HCT116 (cell line): ENCODE data around the gene NOD1. TPM values are rescaled to one million over a fixed set of nuclear protein-coding genes. Genes with fewer than 3 reads are reported as not detected.

ENCODE experiments used
- ATAC-seq: fragments of 200-7000 bp; cut with Tn5 transposase; 2 replicates; pipeline ENCODE4 v1.9.1; 2020; ENCODE audit warnings: mild to moderate bottlenecking, moderate library complexity
- BruUV-seq: library from RNA; stranded (reverse); fragments of 400-500 nt; replicated peaks from 2 replicates; lab custom pipeline; 2021; lab: Mats Ljungman, UMichigan
- CTCF ChIA-PET: fragments of 300-600 bp; sonication (Branson Sonifier 250); formaldehyde crosslinking; loops from one replicate; lab custom pipeline; 2021; ENCODE audit warnings: antibody characterized with exemption; lab: Charles Lee
- POLR2A ChIA-PET: fragments of 300-600, 350-600 bp; sonication (Branson Sonifier 250); formaldehyde crosslinking; loops from one replicate; lab custom pipeline; 2021; ENCODE audit warnings: antibody characterized with exemption; lab: Charles Lee
- RAD21 ChIA-PET, 2 experiments: fragments of 300-600 bp; sonication (Branson Sonifier 250); formaldehyde crosslinking; loops; one replicate each; lab custom pipeline; 2023; ENCODE audit warnings: low total read pairs in 2 of 2; ENCODE audit not compliant: uncharacterized antibody in 2 of 2, unreplicated experiment in 2 of 2, low non-redundant PET in 1 of 2; lab: Charles Lee
- DNase-seq: peaks from one replicate; pipeline ENCODE4 v3.0.0-alpha.2; 2010; ENCODE audit warnings: low read depth, low spot score
- H2AFZ ChIP-seq: fragments of 200-600 bp; shearing (Covaris generic), sonication (generic); 2 replicates; pipeline ENCODE4 v1.6.1; 2017; ENCODE audit warnings: low read depth, mixed run types, mixed read lengths, antibody characterized with exemption, low read length; ENCODE audit not compliant: poor library complexity, severe bottlenecking
- H3K27ac ChIP-seq: 2 replicates; pipeline ENCODE4 v1.5.1; 2012; ENCODE audit warnings: low read depth, low read length
- H3K27me3 ChIP-seq: fragments of 200-600 bp; sonication (generic); 2 replicates; pipeline ENCODE4 v1.6.1; 2016; ENCODE audit warnings: mixed run types, low read length, mixed read lengths; ENCODE audit not compliant: insufficient read depth
- H3K36me3 ChIP-seq, 2 experiments: fragments of 200-500 bp in 1 of 2; fragments of 200-600 bp in 1 of 2; sonication (Bioruptor generic) in 1 of 2; sonication (generic) in 1 of 2; 2 replicates each; pipeline versions ENCODE4 v1.5.1 to v1.6.1; 2014 to 2016; ENCODE audit warnings: low read length in 2 of 2, inconsistent platforms in 1 of 2, mixed read lengths in 1 of 2, mixed run types in 1 of 2; ENCODE audit not compliant: insufficient read depth in 2 of 2, control insufficient read depth in 1 of 2
- H3K4me1 ChIP-seq, 2 experiments: fragments of 200-600 bp in 1 of 2; sonication (generic) in 1 of 2; 2 replicates each; pipeline versions ENCODE4 v1.5.1 to v1.6.1; 2012 to 2017; ENCODE audit warnings: low read length in 2 of 2, inconsistent platforms in 1 of 2, mild to moderate bottlenecking in 1 of 2, mixed read lengths in 1 of 2, mixed run types in 1 of 2, moderate library complexity in 1 of 2; ENCODE audit not compliant: insufficient read depth in 2 of 2, control insufficient read depth in 1 of 2
- H3K4me2 ChIP-seq: fragments of 200-600 bp; sonication (generic); 2 replicates; pipeline ENCODE4 v1.6.1; 2017; ENCODE audit warnings: mixed run types, low read length, mixed read lengths
- H3K4me3 ChIP-seq, 2 experiments: fragments of 200-600 bp in 1 of 2; sonication (generic) in 1 of 2; replicated peaks in 1 of 2; 2 replicates each; pipeline ENCODE4 v1.5.1; 2011 to 2016; ENCODE audit warnings: low read length in 2 of 2, control low read depth in 1 of 2, low read depth in 1 of 2, mild to moderate bottlenecking in 1 of 2, mixed read lengths in 1 of 2, mixed run types in 1 of 2
- H3K79me2 ChIP-seq: fragments of 200-600 bp; sonication (generic); 2 replicates; pipeline ENCODE4 v1.6.1; 2017; ENCODE audit warnings: mild to moderate bottlenecking, mixed run types, low read length, moderate library complexity, mixed read lengths; ENCODE audit not compliant: insufficient read depth
- H3K9ac ChIP-seq: fragments of 200-600 bp; sonication (generic); 2 replicates; pipeline ENCODE4 v1.6.1; 2016; ENCODE audit warnings: low read length, mixed read lengths
- H3K9me2 ChIP-seq: fragments of 200-600 bp; sonication (generic), shearing (Covaris generic); 2 replicates; pipeline ENCODE4 v1.6.1; 2017; ENCODE audit warnings: mixed run types, mild to moderate bottlenecking, moderate library complexity; ENCODE audit not compliant: insufficient read depth
- H3K9me3 ChIP-seq, 2 experiments: fragments of 200-500 bp in 1 of 2; fragments of 200-600 bp in 1 of 2; sonication (Bioruptor generic) in 1 of 2; sonication (generic) in 1 of 2; 2 replicates each; pipeline ENCODE4 v1.6.1; 2014 to 2017; ENCODE audit warnings: low read length in 2 of 2, mixed read lengths in 2 of 2, inconsistent platforms in 1 of 2, low read depth in 1 of 2, mild to moderate bottlenecking in 1 of 2, mixed run types in 1 of 2, moderate library complexity in 1 of 2; ENCODE audit not compliant: control insufficient read depth in 1 of 2, insufficient read depth in 1 of 2
- H4K20me1 ChIP-seq: fragments of 200-600 bp; sonication (generic), shearing (Covaris generic); 2 replicates; pipeline ENCODE4 v1.6.1; 2017; ENCODE audit warnings: mixed run types, mild to moderate bottlenecking, moderate library complexity; ENCODE audit not compliant: insufficient read depth
- CEBPB ChIP-seq: IDR thresholded peaks from 2 replicates; pipeline ENCODE4 v1.6.1; 2012; ENCODE audit warnings: low read depth
- CTCF ChIP-seq, 3 experiments: fragments of 200-600 bp in 1 of 3; sonication (generic) in 1 of 3; IDR thresholded peaks in 2 of 3; conservative IDR thresholded peaks in 1 of 3; 2 replicates each; pipeline ENCODE4 v1.5.1; 2012 to 2017; ENCODE audit warnings: low read depth in 2 of 3, low read length in 2 of 3, antibody characterized with exemption in 1 of 3, borderline replicate concordance in 1 of 3, control low read depth in 1 of 3, mild to moderate bottlenecking in 1 of 3, mixed read lengths in 1 of 3, mixed run types in 1 of 3, moderate library complexity in 1 of 3; ENCODE audit not compliant: insufficient read depth in 1 of 3
- EZH2 ChIP-seq: fragments of 200-600 bp; sonication (generic); IDR thresholded peaks from 2 replicates; pipeline ENCODE4 v1.6.1; 2017; ENCODE audit warnings: antibody characterized with exemption, mixed run types
- EZH2phosphoT487 ChIP-seq: fragments of 200-600 bp; IDR thresholded peaks from 2 replicates; pipeline ENCODE4 v1.6.1; 2018; ENCODE audit warnings: antibody characterized with exemption, borderline replicate concordance
- FOSL1 ChIP-seq: IDR thresholded peaks from 2 replicates; pipeline ENCODE4 v1.6.1; 2012; ENCODE audit warnings: low read depth
- JUND ChIP-seq: IDR thresholded peaks from 2 replicates; pipeline ENCODE4 v1.6.1; 2012
- MAX ChIP-seq: IDR thresholded peaks from 2 replicates; pipeline ENCODE4 v1.6.1; 2012
- POLR2AphosphoS5 ChIP-seq: IDR thresholded peaks from 2 replicates; pipeline ENCODE4 v1.6.1; 2011; ENCODE audit warnings: mild to moderate bottlenecking, low read depth, low read length, moderate library complexity
- RAD21 ChIP-seq: IDR thresholded peaks from 2 replicates; pipeline ENCODE4 v1.6.1; 2012; ENCODE audit warnings: low read depth, mild to moderate bottlenecking
- SIN3A ChIP-seq: IDR thresholded peaks from 2 replicates; pipeline ENCODE4 v1.6.1; 2012; ENCODE audit warnings: low read depth
- SP1 ChIP-seq: IDR thresholded peaks from 2 replicates; pipeline ENCODE4 v1.6.1; 2012; ENCODE audit warnings: low read depth
- SRF ChIP-seq: IDR thresholded peaks from 2 replicates; pipeline ENCODE4 v1.6.1; 2012; ENCODE audit warnings: low read depth
- TCF7L2 ChIP-seq: IDR thresholded peaks from 2 replicates; pipeline ENCODE4 v1.7.0; 2011; ENCODE audit warnings: borderline replicate concordance, inconsistent platforms; ENCODE audit not compliant: insufficient read depth, insufficient read length; ENCODE audit errors: extremely low read depth
- YY1 ChIP-seq: IDR thresholded peaks from 2 replicates; pipeline ENCODE4 v1.6.1; 2011; ENCODE audit warnings: low read length, low read depth, moderate library complexity, mild to moderate bottlenecking; ENCODE audit not compliant: insufficient replicate concordance; ENCODE audit errors: extremely low read depth
- ZBTB33 ChIP-seq: IDR thresholded peaks from 2 replicates; pipeline ENCODE4 v1.6.1; 2011; ENCODE audit warnings: mild to moderate bottlenecking, low read length, moderate library complexity; ENCODE audit not compliant: insufficient replicate concordance; ENCODE audit errors: extremely low read depth
- ZFX ChIP-seq: fragments of 450-650 bp; IDR thresholded peaks from 2 replicates; pipeline ENCODE4 v1.6.1; 2017
- ZNF274 ChIP-seq: fragments of 200-500 bp; sonication (Bioruptor generic); IDR thresholded peaks from 2 replicates; pipeline ENCODE4 v1.6.1; 2014; ENCODE audit warnings: mild to moderate bottlenecking, low read depth, low read length, inconsistent platforms
- intact Hi-C: fragments of 100-400 bp; cut with micrococcal nuclease; formaldehyde crosslinking; loops from 2 replicates; pipeline ENCODE4 v1.10.0; 2022
- total RNA-seq: library from RNA; stranded (reverse); gene quantifications from one replicate; pipeline ENCODE4 v1.2.1, GENCODE V29; 2021; ENCODE audit not compliant: unreplicated experiment

The NOD1 gene
- total RNA-seq, 1 experiment from 2014 or later: 5.9 TPM

DNA sequence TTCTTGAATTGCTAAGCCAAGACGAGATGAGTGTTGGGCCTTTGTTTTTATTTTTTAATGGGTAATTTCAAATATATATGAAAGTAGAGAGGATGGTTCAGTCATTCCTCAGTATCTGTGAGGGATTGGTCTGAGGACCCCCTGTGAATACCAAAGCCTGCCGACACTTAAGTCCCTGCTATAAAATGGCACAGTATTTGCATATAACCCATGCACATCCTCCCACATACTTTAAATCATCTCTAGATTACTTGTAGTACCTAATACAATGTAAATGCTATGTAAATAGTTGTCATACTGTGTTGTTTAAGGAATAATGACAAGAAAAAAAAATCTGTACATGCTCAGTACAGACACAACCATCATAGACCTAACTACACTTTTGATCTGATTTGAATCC, 73.4 kb downstream of the NOD1 start:
- H3K4me1 ChIP-seq: peaks cover 0 to 5% of the 10 kb centered on the region in 2 experiments; a peak in 2 of 4 replicates
- no peak overlapping the region for H3K4me3 ChIP-seq
- H4K20me1 ChIP-seq: no peaks in the 10 kb centered on the region
- no peak for DNase-seq
- H3K4me2 ChIP-seq: no peak overlapping the region
- BruUV-seq: no TSS peak
- no peak overlapping the region for H3K27ac ChIP-seq
- CTCF ChIA-PET: no interaction called here
- RAD21 ChIA-PET: no interaction called here
- H2AFZ ChIP-seq: no peak overlapping the region
- POLR2A ChIA-PET: no interaction called here
- H3K9me3 ChIP-seq: no peaks in the 10 kb centered on the region
- no peak for TF ChIP-seq YY1
- no peak for TF ChIP-seq CEBPB
- no peak for TF ChIP-seq RAD21
- no peak for TF ChIP-seq EZH2phosphoT487
- TF ChIP-seq JUND: no peak
- TF ChIP-seq SIN3A: no peak
- TF ChIP-seq TCF7L2: no peak
- no peak for TF ChIP-seq ZBTB33
- TF ChIP-seq EZH2: no peak
- TF ChIP-seq FOSL1: no peak
- no peak for TF ChIP-seq CTCF (IDR thresholded peaks at IDR 0.05 in 2 of 3, conservative IDR thresholded peaks at IDR 0.05 in 1 of 3; ENCODE audit: borderline replicate concordance in 1 of 3, insufficient read depth in 1 of 3, low read depth in 2 of 3, low read length in 2 of 3)
- no peak for TF ChIP-seq ZFX
- TF ChIP-seq ZNF274: no peak
- no peak for TF ChIP-seq POLR2AphosphoS5
- TF ChIP-seq SP1: no peak
- no peak for TF ChIP-seq MAX
- TF ChIP-seq SRF: no peak
- no peaks in the 10 kb centered on the region for H3K79me2 ChIP-seq
- no peak overlapping the region for H3K9ac ChIP-seq
- H3K9me2 ChIP-seq: no peaks in the 10 kb centered on the region
- intact Hi-C loops: no loop called here
- H3K27me3 ChIP-seq: no peaks in the 10 kb centered on the region
- no peaks in the 10 kb centered on the region for H3K36me3 ChIP-seq
- ATAC-seq: no peak
